OCI-LY7 (cell line): Measurements from ENCODE around the gene KIAA1958.

Experiments used
- CTCF ChIP-seq: fragments of 200-600 bp; sonication (generic); conservative IDR thresholded peaks from 2 replicates; pipeline ENCODE4 v1.5.1; 2014; ENCODE audit warnings: mild to moderate bottlenecking, antibody characterized with exemption, low read length, moderate library complexity, mixed read lengths
- EZH2phosphoT487 ChIP-seq: fragments of 200-600 bp; sonication (generic); IDR thresholded peaks from 2 replicates; pipeline ENCODE4 v1.6.1; 2018; ENCODE audit warnings: low read depth, borderline replicate concordance, mild to moderate bottlenecking, mixed run types, antibody characterized with exemption, low read length, moderate library complexity, mixed read lengths

- TF ChIP-seq CTCF, result peak; percentile 18; the same call in 1 of the 2 replicates
- no peak for TF ChIP-seq EZH2phosphoT487
These were observed 576 bp downstream of the KIAA1958 start for GRCh38 chr9:112487008-112487798.
